G401.6 (cell line): ENCODE measurements around the gene ZNF700.
"Not testable (repeated sequence)": the region's sequence is repeated elsewhere in the genome, so short reads cannot be mapped to it uniquely, and the experiment has no call there.

Experiments
- FAIRE-seq: peaks from 2 replicates; lab custom pipeline; 2012; peaks lifted over from hg19 to GRCh38; lab: Jason Lieb, UNC

ZNF700 gene

GRCh38 chr19:11924886-11925650 lies at the start of gene ZNF700:
Gene ZNF700 (plus strand): TSS chr19:11925107. CDS start chr19:11925211, 104 bp downstream.
- FAIRE-seq, result peak; percentile 78

DNA sequence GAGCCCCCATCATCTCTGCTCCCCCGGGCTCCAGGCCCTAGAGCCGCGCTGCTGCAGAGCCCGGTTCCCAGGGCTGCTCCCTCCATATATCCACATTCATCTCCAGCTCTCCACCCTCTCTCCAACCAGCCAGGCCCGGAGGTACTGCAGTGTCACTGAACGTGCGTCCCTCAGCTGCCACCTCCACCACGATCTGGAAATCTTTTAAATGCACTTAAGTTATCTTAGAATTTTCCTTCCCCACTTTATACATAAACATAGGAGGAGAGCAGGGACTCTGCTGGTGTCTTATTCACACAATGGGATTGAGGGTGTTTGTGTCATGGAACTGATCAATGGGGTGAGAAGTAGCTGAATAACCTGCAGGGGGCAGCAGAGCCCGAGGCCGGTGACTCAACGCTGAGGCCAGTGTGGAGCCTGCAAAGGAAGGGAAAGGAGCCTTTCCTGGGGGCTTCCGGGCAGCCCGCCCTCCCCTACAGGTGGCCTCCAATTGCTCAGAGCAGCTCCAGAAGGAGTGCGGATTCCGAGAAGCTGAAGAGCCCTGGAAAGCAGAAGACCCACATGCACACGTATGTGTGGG lies 45.1 kb upstream of the ZNF700 start:
- not testable (repeated sequence) for FAIRE-seq

GRCh38 chr19:11880598-11880997 lies 44.3 kb upstream of the ZNF700 start:
- FAIRE-seq, result no peak

DNA sequence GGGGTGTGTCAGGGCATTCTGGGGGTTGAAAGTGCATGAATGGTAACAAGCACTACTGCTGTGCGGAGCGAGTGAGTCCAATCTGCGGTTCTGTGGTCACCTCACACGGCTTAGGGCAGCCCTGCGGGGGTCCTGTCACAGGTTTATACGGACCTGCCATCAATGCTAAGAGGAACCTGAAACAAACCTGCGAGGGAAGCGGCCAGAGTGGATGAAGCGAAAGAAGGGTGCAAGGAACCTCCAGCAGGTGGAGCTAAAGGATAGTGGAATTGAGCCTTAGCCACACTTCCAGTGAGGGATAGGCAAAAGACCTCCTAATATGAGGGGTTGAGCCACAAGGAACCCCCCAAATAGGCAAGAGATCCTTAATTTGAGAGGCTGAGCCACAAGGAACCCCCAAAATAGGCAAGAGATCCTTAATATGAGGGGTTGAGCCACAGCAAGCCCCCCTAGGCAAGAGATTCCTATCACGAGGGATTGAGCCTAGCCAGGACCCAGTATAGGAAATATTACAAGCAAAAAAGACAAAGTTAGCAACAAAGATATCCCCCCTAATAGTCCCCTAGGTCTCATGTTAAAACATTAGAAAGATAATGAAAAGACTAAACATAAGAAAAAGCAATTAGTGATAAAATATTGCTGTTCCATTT lies 43.6 kb upstream of the ZNF700 start:
- FAIRE-seq, result no peak

GRCh38 chr19:11882606-11883005 lies 42.3 kb upstream of the ZNF700 start:
- FAIRE-seq, result no peak

DNA sequence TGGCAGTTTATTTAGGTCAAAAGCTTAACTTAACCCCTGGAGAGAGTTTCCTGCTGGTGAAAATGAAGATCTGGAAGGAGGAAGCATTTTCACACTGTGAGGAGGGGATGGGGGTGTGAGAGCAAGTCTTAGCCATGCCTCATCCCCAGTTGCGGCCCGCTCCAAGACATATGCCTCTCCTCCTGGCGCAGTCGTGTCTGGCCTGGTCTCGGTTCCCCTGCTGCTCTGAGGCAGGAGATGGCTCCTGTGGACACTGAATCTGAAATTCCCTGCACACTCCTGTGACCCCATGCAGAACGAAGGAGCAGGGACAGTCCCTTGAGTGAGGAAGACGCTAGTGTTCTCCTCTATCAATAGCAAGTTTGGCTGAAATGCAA lies 37.7 kb upstream of the ZNF700 start:
- FAIRE-seq, result no peak

DNA sequence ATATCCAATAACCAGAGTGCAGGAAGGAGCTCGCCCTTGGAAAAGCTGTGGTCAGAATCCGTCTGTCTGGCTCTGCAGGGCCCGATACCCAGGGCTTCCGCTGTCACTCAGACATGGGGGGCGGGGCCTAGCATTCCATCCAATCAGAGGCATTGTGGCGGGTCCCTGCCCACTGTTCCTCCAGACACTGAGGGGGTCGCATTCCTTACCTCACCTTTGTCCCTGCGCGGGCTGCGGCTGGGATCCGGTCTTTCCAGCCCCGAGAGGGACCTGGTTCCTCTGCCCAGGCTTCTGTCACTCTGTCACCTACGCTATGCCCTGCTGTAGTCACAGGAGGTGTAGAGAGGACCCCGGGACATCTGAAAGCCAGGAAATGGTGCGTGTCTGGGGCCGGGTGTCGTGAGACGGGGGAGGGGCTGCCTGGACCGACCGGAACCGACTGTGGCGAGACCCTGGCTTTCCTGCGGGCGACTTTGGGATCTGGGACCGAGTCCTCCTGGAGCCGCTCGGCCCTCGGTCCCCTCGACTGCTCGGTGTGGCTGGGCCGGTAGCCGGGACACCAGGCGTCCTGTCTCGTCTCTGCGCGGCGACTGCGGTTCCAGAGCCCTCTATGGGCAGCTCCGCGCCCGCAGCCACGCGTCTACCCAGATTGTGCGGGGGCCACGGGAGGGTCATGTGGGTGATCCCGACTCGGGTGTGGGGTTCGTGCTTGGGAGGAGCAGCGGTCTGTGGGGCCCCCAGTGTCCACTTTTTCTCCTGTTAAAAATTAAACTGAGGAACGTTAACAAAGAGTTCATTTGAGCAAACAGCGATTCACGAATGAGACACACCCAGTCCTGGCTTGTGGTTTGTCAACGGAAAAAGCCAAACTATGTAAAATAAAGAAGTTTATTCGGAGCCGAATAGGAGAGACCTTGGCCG lies 37.0 kb upstream of the ZNF700 start, which contains the start of gene ZNF69:
Gene ZNF69, plus strand, starts transcription at position 172 of the 921 bp plus-strand sequence. Its CDS starts 142 bp downstream, at position 314.
- FAIRE-seq, result no peak

GRCh38 chr19:11889901-11890300 lies 35.0 kb upstream of the ZNF700 start:
- not testable (repeated sequence) for FAIRE-seq

DNA sequence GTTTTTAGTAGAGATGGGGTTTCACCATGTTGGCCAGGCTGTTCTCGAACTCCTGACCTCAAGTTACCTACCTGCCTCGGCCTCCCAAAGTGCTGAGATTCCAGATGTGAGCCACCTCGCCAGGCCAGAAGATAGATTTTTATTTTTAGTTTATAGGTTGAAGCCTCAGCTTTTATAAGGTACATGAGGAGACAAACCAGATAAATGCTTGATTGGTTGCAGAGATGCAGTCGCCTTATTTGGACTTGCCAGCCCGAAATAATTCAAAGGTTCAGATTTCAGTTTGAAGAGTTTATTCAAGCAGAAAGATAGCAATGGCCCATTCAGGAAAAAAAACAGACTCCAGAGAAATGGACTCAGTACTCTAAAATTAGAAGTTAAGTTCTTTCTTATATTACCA lies 34.3 kb upstream of the ZNF700 start:
- FAIRE-seq, result no peak

- FAIRE-seq, result no peak
Measured at GRCh38 chr19:11894851-11895250, 30.1 kb upstream of the ZNF700 start.

- FAIRE-seq, result no peak
Measured at GRCh38 chr19:11902228-11902627, 22.7 kb upstream of the ZNF700 start.

GRCh38 chr19:11905928-11906327 lies 19.0 kb upstream of the ZNF700 start:
- FAIRE-seq, result no peak

GRCh38 chr19:11911937-11912336 lies 13.0 kb upstream of the ZNF700 start:
- FAIRE-seq, result not testable (repeated sequence)

GRCh38 chr19:11914417-11915051 lies 10.4 kb upstream of the ZNF700 start:
- not testable (repeated sequence) for FAIRE-seq

DNA sequence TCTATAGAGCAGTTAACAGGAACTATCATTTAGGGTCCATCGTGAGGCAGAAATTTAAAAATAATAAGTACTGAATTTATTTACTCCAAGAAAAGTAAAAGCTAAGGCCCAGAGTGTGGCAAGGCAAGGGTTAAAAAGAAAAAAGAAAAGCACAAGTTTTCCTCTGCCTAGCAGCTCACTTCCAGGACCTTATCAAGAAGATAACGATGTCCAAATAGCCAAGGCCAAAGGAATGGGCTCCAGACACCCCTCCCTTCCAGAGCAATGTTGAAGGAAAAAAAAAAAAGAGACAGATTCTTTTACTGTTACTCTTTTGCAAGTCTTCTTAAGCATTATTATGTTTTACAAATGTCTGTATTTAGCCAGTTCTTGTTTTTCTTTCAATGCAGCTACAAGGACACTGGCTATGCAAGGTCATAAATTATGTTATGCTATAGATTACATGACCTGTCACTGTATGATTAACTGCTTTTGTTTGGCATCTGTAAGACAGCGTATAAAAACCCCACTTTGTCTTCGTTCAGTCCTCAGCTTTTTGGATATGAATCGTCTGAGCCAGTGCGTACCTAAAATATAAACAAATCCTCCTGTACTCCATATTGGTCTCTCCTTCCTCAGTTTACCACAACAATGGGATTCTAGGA lies 2.9 kb upstream of the ZNF700 start:
- no peak for FAIRE-seq

DNA sequence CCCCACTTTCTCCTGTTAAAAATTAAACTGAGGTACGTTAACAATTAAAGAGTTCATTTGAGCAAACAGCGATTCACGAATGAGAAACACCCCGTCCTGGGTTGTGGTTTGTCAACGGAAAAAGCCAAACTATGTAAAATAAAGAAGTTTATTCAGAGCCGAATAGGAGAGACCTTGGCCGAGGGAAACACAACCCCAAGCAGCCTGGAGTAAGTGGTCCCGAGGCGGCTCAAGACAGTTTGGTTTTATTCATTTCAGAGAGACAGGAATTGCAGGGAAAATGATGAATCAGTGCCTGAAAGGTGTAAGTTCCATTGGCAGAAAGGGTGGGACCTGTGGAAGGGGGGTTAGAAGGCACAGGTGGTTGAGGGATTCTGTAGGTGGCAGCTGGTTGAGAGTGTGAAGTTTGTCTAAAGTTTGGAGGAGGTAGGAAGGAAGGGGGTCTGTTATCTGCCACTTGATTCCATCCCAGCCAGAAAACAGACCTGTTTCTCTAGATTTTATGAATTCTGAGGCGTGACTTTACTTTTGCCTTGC lies 812 bp downstream of the ZNF700 start:
- not testable (repeated sequence) for FAIRE-seq

DNA sequence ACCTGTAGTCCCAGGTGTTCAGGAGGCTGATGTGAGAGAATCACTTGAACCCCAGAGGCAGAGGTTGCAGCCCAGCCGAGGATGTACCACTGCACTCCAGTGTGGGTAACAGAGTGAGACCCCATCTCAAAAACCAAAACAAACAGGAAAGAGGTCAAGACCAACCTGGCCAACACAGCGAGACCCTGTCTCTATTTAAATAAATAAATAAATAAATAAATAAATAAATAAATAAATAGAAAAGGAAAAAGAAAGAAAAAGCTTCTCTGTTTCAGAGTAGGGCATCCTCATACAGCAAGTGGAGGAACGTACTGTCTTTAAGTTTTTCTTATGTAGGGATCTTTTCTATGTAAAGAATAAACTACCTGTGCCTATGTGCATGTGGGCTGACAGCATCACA lies 2.3 kb downstream of the ZNF700 start:
- FAIRE-seq, result no peak

DNA sequence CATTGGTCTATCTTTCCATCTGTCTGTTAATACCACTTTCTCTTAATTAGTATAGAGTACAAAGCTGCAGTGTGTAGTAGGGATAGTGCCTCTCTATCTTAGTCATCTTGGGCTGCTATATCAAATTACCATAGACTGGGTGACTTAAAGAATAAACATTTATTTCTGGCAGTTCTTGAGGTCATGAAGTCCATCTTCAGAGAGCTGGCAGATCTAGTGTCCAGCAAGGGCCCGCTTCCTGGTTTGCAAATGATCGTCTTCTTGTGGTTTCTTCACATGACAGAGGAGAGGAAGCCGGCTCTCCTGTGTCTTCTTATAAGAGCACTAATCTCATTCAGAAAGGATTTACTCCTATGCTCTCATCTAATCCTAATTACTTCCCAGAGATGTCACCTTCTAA lies 6.1 kb downstream of the ZNF700 start:
- no peak for FAIRE-seq

DNA sequence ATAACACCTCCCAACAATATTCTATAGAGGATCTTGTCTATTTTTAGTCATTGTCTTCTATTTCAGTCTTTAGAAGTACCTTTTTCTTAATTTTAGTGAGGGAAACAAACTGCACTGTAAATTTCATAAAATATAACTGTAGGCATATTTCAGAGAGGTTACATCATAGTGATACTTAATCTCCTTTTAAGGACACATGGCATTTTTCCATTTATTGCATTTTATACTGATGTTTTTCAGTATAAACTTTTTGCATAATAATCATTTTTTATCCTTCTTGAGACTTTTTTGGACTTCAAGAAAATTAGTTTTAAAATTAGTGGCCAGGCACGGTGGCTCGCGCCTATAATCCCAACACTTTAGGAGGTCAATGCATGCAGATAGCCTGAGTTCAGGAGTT lies 6.6 kb downstream of the ZNF700 start:
- FAIRE-seq, result no peak

DNA sequence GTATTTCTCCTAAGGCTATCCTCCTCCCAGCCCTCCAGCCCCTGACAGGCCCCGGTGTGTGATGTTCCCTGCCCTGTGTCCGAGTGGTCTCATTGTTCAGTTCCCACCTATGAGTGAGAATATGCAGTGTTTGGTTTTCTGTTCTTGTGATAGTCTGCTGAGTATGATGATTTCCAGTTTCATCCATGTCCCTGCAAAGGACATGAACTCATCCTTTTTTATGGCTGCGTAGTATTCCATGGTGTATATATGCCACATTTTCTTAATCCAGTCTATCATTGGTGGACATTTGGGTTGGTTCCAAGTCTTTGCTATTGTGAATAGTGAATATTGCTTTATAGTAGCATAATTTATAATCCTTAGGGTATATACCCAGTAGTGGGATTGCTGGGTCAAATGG lies 10.9 kb downstream of the ZNF700 start:
- not testable (repeated sequence) for FAIRE-seq

GRCh38 chr19:11938383-11938782 lies 13.5 kb downstream of the ZNF700 start:
- not testable (repeated sequence) for FAIRE-seq
